IMR-90 (cell line): ENCODE data around the gene EVL. TPM values are rescaled to one million over a fixed set of nuclear protein-coding genes. Genes with fewer than 3 reads are reported as not detected.

ENCODE experiments used
- ATAC-seq: fragments of 200-7000 bp; cut with Tn5 transposase; 2 replicates; pipeline ENCODE4 v1.9.1; 2020; ENCODE audit warnings: low read depth, mild to moderate bottlenecking, moderate library complexity
- BruUV-seq: library from RNA; stranded (reverse); fragments of 400-500 nt; replicated peaks from 2 replicates; lab custom pipeline; 2021; lab: Mats Ljungman, UMichigan
- CTCF ChIA-PET: fragments of 300-600 bp; formaldehyde crosslinking; extraction: SDS; loops from one replicate; lab custom pipeline; 2021; ENCODE audit warnings: antibody characterized with exemption; lab: Yijun Ruan, JAX
- POLR2A ChIA-PET: fragments of 300-600 bp; sonication (Branson Sonifier 250); formaldehyde crosslinking; loops from one replicate; lab custom pipeline; 2022; ENCODE audit warnings: antibody characterized with exemption; ENCODE audit not compliant: unreplicated experiment; lab: Charles Lee
- DNase-seq: peaks from one replicate; pipeline ENCODE4 v3.0.0; 2013
- H2AFZ ChIP-seq: replicated peaks from 2 replicates; pipeline ENCODE3; 2013; ENCODE audit warnings: low read length, mild to moderate bottlenecking; ENCODE audit not compliant: poor library complexity
- H2AK5ac ChIP-seq: 2 replicates; pipeline ENCODE4 v1.6.1; 2013; ENCODE audit warnings: low read depth, low read length, inconsistent platforms
- H2AK9ac ChIP-seq: replicated peaks from 2 replicates; pipeline ENCODE3; 2013; ENCODE audit warnings: mild to moderate bottlenecking, low read depth, low read length, moderate library complexity; ENCODE audit not compliant: poor library complexity
- H2BK120ac ChIP-seq: 2 replicates; pipeline ENCODE4 v1.6.1; 2013; ENCODE audit warnings: low read depth, low read length, inconsistent platforms
- H2BK15ac ChIP-seq: 3 replicates; pipeline ENCODE4 v1.6.1; 2013; ENCODE audit warnings: low read depth, low read length, inconsistent platforms
- H2BK20ac ChIP-seq: 2 replicates; pipeline ENCODE4 v1.6.1; 2013; ENCODE audit warnings: low read depth, mild to moderate bottlenecking, inconsistent platforms, low read length, moderate library complexity
- H2BK5ac ChIP-seq: 2 replicates; pipeline ENCODE4 v1.6.1; 2013; ENCODE audit warnings: mild to moderate bottlenecking, low read depth, low read length, inconsistent platforms; ENCODE audit not compliant: poor library complexity, severe bottlenecking
- H3K14ac ChIP-seq: replicated peaks from 2 replicates; pipeline ENCODE4 v1.6.1; 2013; ENCODE audit warnings: low read depth, low read length, inconsistent platforms
- H3K18ac ChIP-seq: 2 replicates; pipeline ENCODE4 v1.6.1; 2013; ENCODE audit warnings: low read depth, low read length, control low read depth
- H3K23ac ChIP-seq: 2 replicates; pipeline ENCODE4 v1.6.1; 2013; ENCODE audit warnings: low read depth, low read length, inconsistent platforms
- H3K27ac ChIP-seq: 2 replicates; pipeline ENCODE4 v1.5.1; 2013; ENCODE audit warnings: mild to moderate bottlenecking, control low read depth, low read length; ENCODE audit not compliant: insufficient read depth
- H3K27me3 ChIP-seq: 2 replicates; pipeline ENCODE4 v1.6.1; 2013; ENCODE audit warnings: low read length; ENCODE audit not compliant: control insufficient read depth, insufficient read depth
- H3K36me3 ChIP-seq: 2 replicates; pipeline ENCODE4 v1.6.1; 2013; ENCODE audit warnings: low read length, mixed read lengths; ENCODE audit not compliant: control insufficient read depth, insufficient read depth
- H3K4ac ChIP-seq: 2 replicates; pipeline ENCODE4 v1.6.1; 2013; ENCODE audit warnings: low read depth, low read length, inconsistent platforms
- H3K4me1 ChIP-seq: 2 replicates; pipeline ENCODE4 v1.6.1; 2013; ENCODE audit warnings: low read length, mixed read lengths; ENCODE audit not compliant: control insufficient read depth, insufficient read depth
- H3K4me2 ChIP-seq: 2 replicates; pipeline ENCODE4 v1.6.1; 2013; ENCODE audit warnings: low read depth, mild to moderate bottlenecking, control low read depth, low read length, moderate library complexity
- H3K4me3 ChIP-seq: 2 replicates; pipeline ENCODE4 v1.5.1; 2013; ENCODE audit warnings: low read depth, mild to moderate bottlenecking, control low read depth, low read length, moderate library complexity; ENCODE audit not compliant: insufficient read depth
- H3K56ac ChIP-seq: 2 replicates; pipeline ENCODE4 v1.6.1; 2013; ENCODE audit warnings: low read length, inconsistent platforms; ENCODE audit not compliant: insufficient read depth; ENCODE audit errors: extremely low read depth
- H3K79me1 ChIP-seq, 2 experiments: 2 replicates each; pipeline ENCODE4 v1.6.1; 2013; ENCODE audit warnings: low read length in 2 of 2, inconsistent platforms in 1 of 2, low read depth in 1 of 2
- H3K9ac ChIP-seq: 2 replicates; pipeline ENCODE4 v1.6.1; 2013; ENCODE audit warnings: low read depth, low read length, control low read depth
- H3K9me1 ChIP-seq: 2 replicates; pipeline ENCODE4 v1.6.1; 2013; ENCODE audit warnings: low read length, inconsistent platforms; ENCODE audit not compliant: insufficient read depth
- H3K9me3 ChIP-seq: 2 replicates; pipeline ENCODE4 v1.6.1; 2013; ENCODE audit warnings: low read length; ENCODE audit not compliant: control insufficient read depth, insufficient read depth
- H4K20me1 ChIP-seq: 2 replicates; pipeline ENCODE4 v1.6.1; 2013; ENCODE audit warnings: low read length, inconsistent platforms; ENCODE audit not compliant: insufficient read depth
- H4K5ac ChIP-seq: 2 replicates; pipeline ENCODE4 v1.6.1; 2013; ENCODE audit warnings: mild to moderate bottlenecking, low read depth, low read length, control low read depth
- H4K8ac ChIP-seq, 2 experiments: 2 replicates each; pipeline ENCODE4 v1.6.1; 2013; ENCODE audit warnings: low read depth in 2 of 2, low read length in 2 of 2, control low read depth in 1 of 2, inconsistent platforms in 1 of 2
- H4K91ac ChIP-seq: 2 replicates; pipeline ENCODE4 v1.6.1; 2013; ENCODE audit warnings: low read depth, low read length, inconsistent platforms; ENCODE audit not compliant: insufficient read depth
- BHLHE40 ChIP-seq: fragments of 150-350 bp; IDR thresholded peaks from 2 replicates; pipeline ENCODE4 v1.6.1; 2016; ENCODE audit warnings: mild to moderate bottlenecking, low read depth, low read length
- CEBPB ChIP-seq: IDR thresholded peaks from 2 replicates; pipeline ENCODE4 v1.6.1; 2012; ENCODE audit warnings: low read depth, low read length, improper control_type of control experiment
- CHD1 ChIP-seq: IDR thresholded peaks from 2 replicates; pipeline ENCODE4 v1.6.1; 2012; ENCODE audit warnings: low read depth, low read length, improper control_type of control experiment
- CTCF ChIP-seq: conservative IDR thresholded peaks from 2 replicates; pipeline ENCODE4 v1.5.1; 2012; ENCODE audit warnings: mild to moderate bottlenecking, low read depth, low read length, improper control_type of control experiment
- ELK1 ChIP-seq: fragments of 150-350 bp; IDR thresholded peaks from 2 replicates; pipeline ENCODE4 v1.6.1; 2016; ENCODE audit warnings: low read depth, mild to moderate bottlenecking, low read length, moderate library complexity, borderline replicate concordance
- FOS ChIP-seq: fragments of 150-350 bp; IDR thresholded peaks from 2 replicates; pipeline ENCODE4 v1.6.1; 2016; ENCODE audit warnings: low read depth, low read length
- MAFK ChIP-seq: IDR thresholded peaks from 2 replicates; pipeline ENCODE4 v1.6.1; 2012; ENCODE audit warnings: low read depth, low read length, improper control_type of control experiment
- MAZ ChIP-seq: IDR thresholded peaks from 2 replicates; pipeline ENCODE4 v1.6.1; 2012; ENCODE audit warnings: low read depth, mild to moderate bottlenecking, low read length, improper control_type of control experiment, moderate library complexity, borderline replicate concordance
- MXI1 ChIP-seq: IDR thresholded peaks from 2 replicates; pipeline ENCODE4 v1.6.1; 2012; ENCODE audit warnings: low read depth, mild to moderate bottlenecking, low read length, moderate library complexity, borderline replicate concordance
- NFE2L2 ChIP-seq: fragments of 150-350 bp; IDR thresholded peaks from 2 replicates; pipeline ENCODE4 v1.6.1; 2016; ENCODE audit warnings: low read depth, mild to moderate bottlenecking, low read length
- POLR2A ChIP-seq: IDR thresholded peaks from 2 replicates; pipeline ENCODE4 v1.6.1; 2012; ENCODE audit warnings: mild to moderate bottlenecking, low read depth, low read length
- RAD21 ChIP-seq: IDR thresholded peaks from 2 replicates; pipeline ENCODE4 v1.6.1; 2012; ENCODE audit warnings: low read length, improper control_type of control experiment
- RCOR1 ChIP-seq: IDR thresholded peaks from 2 replicates; pipeline ENCODE4 v1.6.1; 2012; ENCODE audit warnings: mild to moderate bottlenecking, low read length, improper control_type of control experiment; ENCODE audit not compliant: insufficient replicate concordance
- RFX5 ChIP-seq: IDR thresholded peaks from 2 replicates; pipeline ENCODE4 v1.8.0; 2012; ENCODE audit warnings: low read depth, mild to moderate bottlenecking, low read length, moderate library complexity
- SMC3 ChIP-seq: fragments of 150-350 bp; IDR thresholded peaks from 2 replicates; pipeline ENCODE4 v1.6.1; 2016; ENCODE audit warnings: low read depth, mild to moderate bottlenecking, antibody characterized with exemption, low read length, moderate library complexity
- USF2 ChIP-seq: fragments of 150-350 bp; IDR thresholded peaks from 2 replicates; pipeline ENCODE4 v1.6.1; 2017; ENCODE audit warnings: mild to moderate bottlenecking, antibody characterized with exemption, low read length, low read depth
- WGBS, 2 experiments: methylation state at CpG; one replicate each; pipeline versions ENCODE4 v1.1.5 to v1.1.7; 2013; ENCODE audit warnings: missing lambda C conversion rate in 2 of 2; ENCODE audit not compliant: insufficient read length in 1 of 2; ENCODE audit errors: extremely low coverage in 2 of 2; 5-methylcytosine and 5-hydroxymethylcytosine counted together
- dilution Hi-C: fragments of 300-500 bp; cut with HindIII; formaldehyde crosslinking; loops from one replicate; pipeline ENCODE4 v1.14.3; 2018; ENCODE audit warnings: low sequenced_read_pairs; ENCODE audit not compliant: unreplicated experiment
- in situ Hi-C: fragments of 300-500 bp; cut with MboI; formaldehyde crosslinking; loops from 3 replicates; pipeline ENCODE4 v1.14.3; 2019; ENCODE audit warnings: low sequenced_read_pairs, inconsistent platforms, mixed read lengths
- intact Hi-C: fragments of 100-400 bp; cut with micrococcal nuclease; formaldehyde crosslinking; loops from 2 replicates; pipeline ENCODE4 v1.10.0; 2022
- polyA plus RNA-seq, 3 experiments: library from polyadenylated mRNA; depleted of rRNA; stranded (reverse); fragments of >200 nt; gene quantifications; 2 replicates each; pipeline ENCODE4 v1.2.3, GENCODE V29; 2012; ENCODE audit warnings: low replicate concordance in 1 of 3
- total RNA-seq: library from RNA; depleted of rRNA; stranded (reverse); fragments of >200 nt; gene quantifications from 2 replicates; pipeline ENCODE4 v1.2.3, GENCODE V29; 2012

Gene EVL
- total and polyA plus RNA-seq, 2 of the 4 experiments (the other 2 are of a cell fraction) = 7.2 to 36.5 TPM

GRCh38 chr14:100135784-100136183 is 70.6 kb downstream of the EVL start:
- H3K9ac ChIP-seq = no peak overlapping the region
- H3K27ac ChIP-seq = no peak overlapping the region
- H2BK20ac ChIP-seq = no peak overlapping the region
- no peak overlapping the region for H4K5ac ChIP-seq
- H4K91ac ChIP-seq = no peak overlapping the region
- H3K18ac ChIP-seq = no peak overlapping the region
- intact Hi-C loops = no loop called here
- H4K8ac ChIP-seq = no peak overlapping the region
- no peaks in the 10 kb centered on the region for H3K9me3 ChIP-seq
- in situ Hi-C loops = no loop called here
- H2BK15ac ChIP-seq = no peak overlapping the region
- H3K79me1 ChIP-seq = no peaks in the 10 kb centered on the region
- TF ChIP-seq SMC3 (no peak), POLR2A (no peak), NFE2L2 (no peak), MXI1 (no peak), RAD21 (no peak), BHLHE40 (no peak), RCOR1 (no peak), FOS (no peak), MAZ (no peak), MAFK (no peak), USF2 (no peak), CHD1 (no peak), RFX5 (no peak), ELK1 (no peak), CEBPB (no peak), CTCF (no peak)
- no peak for DNase-seq
- no peak overlapping the region for H3K4ac ChIP-seq
- H3K36me3 ChIP-seq = peaks cover 27% of the 10 kb centered on the region
- no peak overlapping the region for H3K23ac ChIP-seq
- H2BK120ac ChIP-seq = no peak overlapping the region
- no peak overlapping the region for H2AK5ac ChIP-seq
- no peak overlapping the region for H3K56ac ChIP-seq
- H3K4me2 ChIP-seq = no peak overlapping the region
- no TSS peak for BruUV-seq
- H2AFZ ChIP-seq = no peak overlapping the region
- H4K20me1 ChIP-seq = no peaks in the 10 kb centered on the region
- ChIA-PET CTCF (no interaction called here), POLR2A (no interaction called here)
- no peaks in the 10 kb centered on the region for H3K27me3 ChIP-seq
- H3K9me1 ChIP-seq = 0 out of 2 replicates have a peak, but pooled peaks cover 2% of the 10 kb centered on the region
- no peak overlapping the region for H3K4me3 ChIP-seq
- H2AK9ac ChIP-seq = no peak overlapping the region
- ATAC-seq = no peak
- WGBS, 2 experiments = 67% methylated on average over 1 of the region's 5 CpGs; no CpG with 5 or more reads in 1 of the 2 experiments
- H2BK5ac ChIP-seq = no peak overlapping the region
- no peaks in the 10 kb centered on the region for H3K4me1 ChIP-seq
- dilution Hi-C loops = no loop called here
- no peak overlapping the region for H3K14ac ChIP-seq
